ENCODE measurements around the gene CCNC.
A peak's percentile ranks its signal among the peaks of the same experiment; 100 is the strongest.

The CCNC gene

GRCh38 chr6:99543968-99544367 lies 24.5 kb downstream of the CCNC start:
- FAIRE-seq, result peak; percentile 16

GRCh38 chr6:99530627-99531026 lies 37.8 kb downstream of the CCNC start:
- no peak for FAIRE-seq

- FAIRE-seq, result no peak
Observed at GRCh38 chr6:99522531-99522930, 45.9 kb downstream of the CCNC start.

- FAIRE-seq, result no peak
Observed at GRCh38 chr6:99521633-99522151, 46.8 kb downstream of the CCNC start.

- peak; percentile 82 for FAIRE-seq
Observed at GRCh38 chr6:99520855-99521632, 47.4 kb downstream of the CCNC start.

GRCh38 chr6:99519446-99519845 lies 49.0 kb downstream of the CCNC start:
- FAIRE-seq, result no peak

- no peak for FAIRE-seq
Observed at GRCh38 chr6:99514089-99514488, 54.4 kb downstream of the CCNC start.

- FAIRE-seq, result no peak
Observed at GRCh38 chr6:99512033-99512432, 56.4 kb downstream of the CCNC start.

- FAIRE-seq, result no peak
Observed at GRCh38 chr6:99507648-99508047, 60.8 kb downstream of the CCNC start.

- FAIRE-seq, result no peak
Observed at GRCh38 chr6:99501762-99502161, 66.7 kb downstream of the CCNC start.

- FAIRE-seq, result no peak
Observed at GRCh38 chr6:99498421-99498820, 70.0 kb downstream of the CCNC start.

GRCh38 chr6:99495466-99495865 lies 73.0 kb downstream of the CCNC start:
- no peak for FAIRE-seq

All from A204.1 (cell line).